ENCODE results near the gene RNF31. TPM values are rescaled to one million over a fixed set of nuclear protein-coding genes. Genes with fewer than 3 reads are reported as not detected.

The RNF31 gene
- total and polyA plus RNA-seq, 2 experiments from 2014 or later, result 27.8 to 29.7 TPM

GRCh38 chr14:24136684-24137528 is 10.4 kb upstream of the RNF31 start:
- H3K9me3 ChIP-seq (ENCODE audit: low read depth), result no peaks in the 10 kb centered on the region
- H3K4me1 ChIP-seq (ENCODE audit: insufficient read depth), result peaks cover 7% of the 10 kb centered on the region
- H3K27ac ChIP-seq, result peak overlapping the region; percentile 89
- H2AFZ ChIP-seq, result no peak overlapping the region
- no peak for TF ChIP-seq EZH2 (IDR thresholded peaks at IDR 0.05; ENCODE audit: borderline replicate concordance)
- no peak for TF ChIP-seq EZH2phosphoT487 (IDR thresholded peaks at IDR 0.05; ENCODE audit: low read depth, severe bottlenecking, unreplicated experiment)
- TF ChIP-seq CTCF (IDR thresholded peaks at IDR 0.05; ENCODE audit: poor library complexity), result no peak
- no peaks in the 10 kb centered on the region for H3K9me2 ChIP-seq (replicated peaks; ENCODE audit: insufficient read depth)
- peaks cover 3% of the 10 kb centered on the region for H4K20me1 ChIP-seq (ENCODE audit: insufficient read depth, poor library complexity, severe bottlenecking)
- H3K4me2 ChIP-seq, result peak overlapping the region; percentile 97
- DNase-seq (ENCODE audit: low spot score), result no peak
- peak overlapping the region; percentile 95 for H3K4me3 ChIP-seq
- peaks cover 43% of the 10 kb centered on the region for H3K79me2 ChIP-seq
- 39% methylated on average over 12 of the region's 13 CpGs for WGBS (ENCODE audit: low lambda C conversion rate, missing lambda C conversion rate)
- no peaks in the 10 kb centered on the region for H3K27me3 ChIP-seq
- H3K36me3 ChIP-seq (replicated peaks; ENCODE audit: insufficient read depth, low read depth), result no peaks in the 10 kb centered on the region

GRCh38 chr14:24137529-24138395 is 9.5 kb upstream of the RNF31 start:
- DNase-seq (ENCODE audit: low spot score), result no peak
- H3K27ac ChIP-seq, result no peak overlapping the region
- peaks cover 7% of the 10 kb centered on the region for H3K4me1 ChIP-seq (ENCODE audit: insufficient read depth)
- H3K9me2 ChIP-seq (replicated peaks; ENCODE audit: insufficient read depth), result no peaks in the 10 kb centered on the region
- TF ChIP-seq EZH2phosphoT487 (IDR thresholded peaks at IDR 0.05; ENCODE audit: low read depth, severe bottlenecking, unreplicated experiment) (no peak), EZH2 (IDR thresholded peaks at IDR 0.05; ENCODE audit: borderline replicate concordance) (no peak), CTCF (IDR thresholded peaks at IDR 0.05; ENCODE audit: poor library complexity) (no peak)
- H3K79me2 ChIP-seq, result peaks cover 43% of the 10 kb centered on the region
- H3K4me2 ChIP-seq, result no peak overlapping the region
- H3K27me3 ChIP-seq, result no peaks in the 10 kb centered on the region
- no peak overlapping the region for H2AFZ ChIP-seq
- H3K36me3 ChIP-seq (replicated peaks; ENCODE audit: insufficient read depth, low read depth), result no peaks in the 10 kb centered on the region
- WGBS (ENCODE audit: low lambda C conversion rate, missing lambda C conversion rate), result 95% methylated on average over 8 of the region's 8 CpGs
- H4K20me1 ChIP-seq (ENCODE audit: insufficient read depth, poor library complexity, severe bottlenecking), result peaks cover 3% of the 10 kb centered on the region
- H3K9me3 ChIP-seq (ENCODE audit: low read depth), result no peaks in the 10 kb centered on the region
- H3K4me3 ChIP-seq, result no peak overlapping the region

GRCh38 chr14:24138396-24139271 is 8.7 kb upstream of the RNF31 start:
- Histone ChIP-seq H3K4me3 (no peak overlapping the region), H3K4me2 (no peak overlapping the region), H3K9me3 (ENCODE audit: low read depth) (no peaks in the 10 kb centered on the region), H3K79me2 (peaks cover 43% of the 10 kb centered on the region), H3K36me3 (replicated peaks; ENCODE audit: insufficient read depth, low read depth) (no peaks in the 10 kb centered on the region), H4K20me1 (ENCODE audit: insufficient read depth, poor library complexity, severe bottlenecking) (peaks cover 3% of the 10 kb centered on the region), H3K27ac (no peak overlapping the region), H2AFZ (no peak overlapping the region), H3K4me1 (ENCODE audit: insufficient read depth) (peaks cover 7% of the 10 kb centered on the region), H3K27me3 (no peaks in the 10 kb centered on the region), H3K9me2 (replicated peaks; ENCODE audit: insufficient read depth) (no peaks in the 10 kb centered on the region)
- no peak for TF ChIP-seq EZH2 (IDR thresholded peaks at IDR 0.05; ENCODE audit: borderline replicate concordance)
- WGBS (ENCODE audit: low lambda C conversion rate, missing lambda C conversion rate), result 96% methylated on average over 13 of the region's 13 CpGs
- no peak for DNase-seq (ENCODE audit: low spot score)
